Colonic mucosa (tissue), 2 donors: ENCODE measurements around the gene NUP85. TPM values are rescaled to one million over a fixed set of nuclear protein-coding genes. Genes with fewer than 3 reads are reported as not detected.

Source experiments
- total RNA-seq, 2 donors: library from RNA; stranded (reverse); fragmentation: NEBNext Ultra II Directional in 1 of 2; extraction: Animal tissue kit (Norgen Biotek cat#: 25700) in 1 of 2; gene quantifications; one replicate each; pipeline ENCODE4 v1.2.1, GENCODE V29; 2021
- donor health status: DM: no; HTN: no; CAD: no.
- donor health status: DM: no; HTN: no; CAD: no.

Gene NUP85
- total RNA-seq, 2 donors from 2014 or later, result 42.2 to 86.8 TPM

Other genes starting within 250 kb of the NUP85 start
- gene HID1, start 232.9 kb upstream of the NUP85 start, total RNA-seq, result 10 to 100 TPM; 47.8 to 54.8 TPM
- 1 to 10 TPM; 3.7 to 4.1 TPM for gene CDR2L, start 218.0 kb upstream of the NUP85 start, total RNA-seq
- 10 to 100 TPM; 27.2 to 50.1 TPM for gene MRPL58, start 193.0 kb upstream of the NUP85 start, total RNA-seq
- gene ATP5PD, start 158.7 kb upstream of the NUP85 start, total RNA-seq, result 100 to 1,000 TPM; 302 to 371 TPM
- 10 to 100 TPM; 14.8 to 18.1 TPM for gene KCTD2, start 158.5 kb upstream of the NUP85 start, total RNA-seq
- 10 to 100 TPM; 19.4 to 50.1 TPM for gene SLC16A5, start 117.7 kb upstream of the NUP85 start, total RNA-seq
- gene ARMC7, start 95.7 kb upstream of the NUP85 start, total RNA-seq, result 10 to 100 TPM; 20.5 to 20.7 TPM
- 10 to 100 TPM; 72.3 to 94.9 TPM for gene NT5C, start 73.9 kb upstream of the NUP85 start, total RNA-seq
- 100 to 1,000 TPM; 227 to 367 TPM for gene JPT1, start 51.2 kb upstream of the NUP85 start, total RNA-seq
- gene SUMO2, start 22.7 kb upstream of the NUP85 start, total RNA-seq, result 100 to 1,000 TPM; 298 to 319 TPM
- 10 to 100 TPM; 32.5 to 48.4 TPM for gene GGA3, start 55.9 kb downstream of the NUP85 start, total RNA-seq
- gene MRPS7, start 56.2 kb downstream of the NUP85 start, total RNA-seq, result 100 to 1,000 TPM in 1 of 2 donors, 10 to 100 TPM in 1; 62.9 to 118 TPM
- gene MIF4GD, start 65.6 kb downstream of the NUP85 start, total RNA-seq, result 10 to 100 TPM; 18.5 to 19.2 TPM
- gene SLC25A19, start 83.8 kb downstream of the NUP85 start, total RNA-seq, result 10 to 100 TPM in 1 of 2 donors, 1 to 10 TPM in 1; 9.8 to 24.8 TPM
- gene GRB2, start 200.0 kb downstream of the NUP85 start, total RNA-seq, result 100 to 1,000 TPM; 117 to 126 TPM